Aorta (tissue), 5 donors: ENCODE results near the gene DEFB132. TPM values are rescaled to one million over a fixed set of nuclear protein-coding genes. Genes with fewer than 3 reads are reported as not detected.
A peak's percentile ranks its signal among the peaks of the same experiment; 100 is the strongest.

Experiments
- ATAC-seq: fragments of 200-7000 bp; cut with Tn5 transposase; one replicate; pipeline ENCODE4 v1.9.1; 2022; ENCODE audit warnings: moderate library complexity; ENCODE audit not compliant: low FRiP score
- DNase-seq, 2 donors: peaks; one replicate each; pipeline ENCODE4 v3.0.0-alpha.2; 2020
- H3K27ac ChIP-seq, 2 donors: one replicate each; pipeline ENCODE4 v1.5.1; 2013; ENCODE audit warnings: low read length in 2 of 2, mild to moderate bottlenecking in 2 of 2, moderate library complexity in 2 of 2, control low read depth in 1 of 2, inconsistent platforms in 1 of 2, low read depth in 1 of 2
- H3K27me3 ChIP-seq, 2 donors: one replicate each; pipeline ENCODE4 v1.6.1; 2013; ENCODE audit warnings: control low read depth in 1 of 2, low read length in 1 of 2, mild to moderate bottlenecking in 1 of 2, moderate library complexity in 1 of 2; ENCODE audit not compliant: insufficient read depth in 2 of 2, control insufficient read depth in 1 of 2
- H3K36me3 ChIP-seq, 2 donors: one replicate each; pipeline ENCODE4 v1.6.1; 2013; ENCODE audit warnings: control low read depth in 1 of 2, low read length in 1 of 2, mild to moderate bottlenecking in 1 of 2; ENCODE audit not compliant: insufficient read depth in 2 of 2, control insufficient read depth in 1 of 2
- H3K4me1 ChIP-seq, 2 donors: one replicate each; pipeline ENCODE4 v1.6.1; 2013; ENCODE audit warnings: low read length in 2 of 2, control low read depth in 1 of 2, mild to moderate bottlenecking in 1 of 2, moderate library complexity in 1 of 2; ENCODE audit not compliant: insufficient read depth in 2 of 2, control insufficient read depth in 1 of 2
- H3K4me3 ChIP-seq, 2 donors: one replicate each; pipeline ENCODE4 v1.5.1; 2013; ENCODE audit warnings: low read length in 2 of 2, control low read depth in 1 of 2, mild to moderate bottlenecking in 1 of 2
- H3K9me3 ChIP-seq: one replicate; pipeline ENCODE4 v1.6.1; 2013; ENCODE audit warnings: mild to moderate bottlenecking, low read length; ENCODE audit not compliant: control insufficient read depth
- WGBS, 2 donors: extraction: QIAGEN DNeasy Blood & Tissue Kit; methylation state at CpG; one replicate each; pipeline ENCODE4 v1.1.7; 2013; 5-methylcytosine and 5-hydroxymethylcytosine counted together
- intact Hi-C, 2 donors: fragments of 100-400 bp; cut with DNase I; formaldehyde crosslinking; loops; one replicate each; pipeline versions ENCODE4 v1.14.2 to v1.15.0; 2022
- polyA plus RNA-seq, 2 donors: library from polyadenylated mRNA; stranded (reverse); fragments of 200-250 nt; gene quantifications; one replicate each; pipeline ENCODE4 v1.2.3, GENCODE V29; 2013
- total RNA-seq, 2 donors: library from RNA; stranded (reverse); fragmentation: NEBNext Ultra II Directional; extraction: Animal tissue kit (Norgen Biotek cat#: 25700); gene quantifications; one replicate each; pipeline ENCODE4 v1.2.1, GENCODE V29; 2021
- donor health status: healthy with polysubstance abuse.
- donor health status: Bipolar disorder and iron deficiency.
- donor health status: DM: no; HTN: no; CAD: no.
- donor health status: DM: no; HTN: no; CAD: no.
- donor health status: DM: yes; HTN: yes; CAD: no.

DEFB132 gene
- total and polyA plus RNA-seq, 4 donors: not detected

DNA sequence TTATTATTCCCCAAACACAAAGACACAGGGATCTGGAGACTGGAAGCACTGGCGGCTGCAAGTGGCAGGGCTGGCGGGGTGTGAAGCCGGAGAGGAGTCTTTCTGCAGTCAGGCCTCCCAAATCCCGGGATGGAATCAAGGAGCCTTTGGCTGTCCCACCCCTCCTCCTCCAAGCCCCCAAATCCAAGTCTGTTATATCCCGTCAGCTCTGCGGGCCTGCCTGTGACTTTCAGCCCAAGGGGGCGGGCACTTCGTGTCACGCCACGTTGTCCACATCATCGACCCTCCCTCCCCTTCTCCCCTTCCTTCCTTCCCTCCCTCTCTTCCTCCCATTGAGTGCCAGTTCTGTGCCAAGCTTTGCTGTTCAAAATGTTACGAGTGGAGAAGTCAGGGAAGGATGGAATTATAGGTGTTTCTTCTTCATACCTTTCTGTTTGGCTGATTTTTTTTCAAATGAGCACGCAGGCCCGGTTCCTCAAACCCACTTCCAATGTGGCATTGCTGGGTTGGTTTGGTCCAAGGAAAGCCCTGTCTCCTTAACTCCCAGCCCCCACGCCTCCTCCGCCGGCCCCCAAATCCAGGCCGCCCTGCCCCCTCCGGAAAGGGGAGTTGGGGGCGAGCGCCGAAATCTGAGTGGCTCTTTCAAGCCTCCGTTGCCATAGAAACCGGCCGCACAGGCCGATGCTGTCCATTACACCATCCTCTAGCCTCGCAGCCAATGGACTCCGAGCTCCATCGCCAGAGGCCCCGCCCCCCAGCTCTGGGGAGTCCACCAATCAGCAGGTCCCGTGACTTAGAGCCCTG lies 52.5 kb downstream of the DEFB132 start:
- DNase-seq (peak; percentile 98 to 99), ATAC-seq (peak; percentile 100)
- H3K27me3 ChIP-seq: no peaks in the 10 kb centered on the region
- H3K4me3 ChIP-seq: peak overlapping the region; percentile 33 to 56
- no peaks in the 10 kb centered on the region for H3K4me1 ChIP-seq
- no peaks in the 10 kb centered on the region for H3K36me3 ChIP-seq
- intact Hi-C loops: no loop called here
- WGBS, 2 donors: 0 to 2% methylated on average over 31 of the region's 31 CpGs
- H3K9me3 ChIP-seq: no peaks in the 10 kb centered on the region
- peak overlapping the region in 1 of 2 donors; percentile 73 for H3K27ac ChIP-seq

DNA sequence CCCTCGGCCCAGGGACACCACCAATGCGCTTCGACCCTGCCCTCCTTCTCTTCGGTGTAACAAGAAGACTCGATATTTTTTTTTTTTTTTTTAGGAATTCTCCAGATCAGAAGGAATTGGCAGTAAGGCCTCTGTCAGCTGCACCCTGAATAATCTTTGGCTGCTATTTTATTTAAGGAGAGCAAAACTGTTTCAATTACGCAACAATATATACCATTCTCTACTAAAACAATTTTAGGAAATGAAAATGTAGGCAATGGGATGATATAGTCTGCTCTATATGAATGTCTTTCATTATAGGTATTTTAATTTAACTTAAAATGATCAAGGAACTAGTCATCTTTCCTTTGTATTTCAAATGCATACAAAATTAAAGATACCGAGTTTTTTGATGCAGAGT lies 53.1 kb downstream of the DEFB132 start:
- ATAC-seq (no peak), DNase-seq (no peak)
- Histone ChIP-seq H3K9me3 (no peaks in the 10 kb centered on the region), H3K36me3 (no peaks in the 10 kb centered on the region), H3K4me3 (no peak overlapping the region), H3K27ac (no peak overlapping the region), H3K4me1 (no peaks in the 10 kb centered on the region), H3K27me3 (no peaks in the 10 kb centered on the region)
- 4% methylated on average over 7 of the region's 7 CpGs for WGBS, 2 donors
- intact Hi-C loops: no loop called here

Other genes starting within 250 kb of the DEFB132 start
- not detected for gene DEFB125, start 170.1 kb upstream of the DEFB132 start, total RNA-seq
- not detected for gene DEFB125, start 170.1 kb upstream of the DEFB132 start, polyA plus RNA-seq
- not detected for gene DEFB126, start 115.1 kb upstream of the DEFB132 start, total RNA-seq
- not detected for gene DEFB126, start 115.1 kb upstream of the DEFB132 start, polyA plus RNA-seq
- gene DEFB127, start 100.3 kb upstream of the DEFB132 start, total RNA-seq: not detected
- not detected for gene DEFB127, start 100.3 kb upstream of the DEFB132 start, polyA plus RNA-seq
- gene DEFB128, start 68.0 kb upstream of the DEFB132 start, total RNA-seq: not detected
- gene DEFB128, start 68.0 kb upstream of the DEFB132 start, polyA plus RNA-seq: not detected
- not detected for gene DEFB129, start 30.5 kb upstream of the DEFB132 start, total RNA-seq
- gene DEFB129, start 30.5 kb upstream of the DEFB132 start, polyA plus RNA-seq: not detected
- gene C20orf96, start 33.0 kb downstream of the DEFB132 start, total RNA-seq: 10 to 100 TPM in 1 of 2 donors, 1 to 10 TPM in 1; 4.6 to 11.1 TPM
- gene C20orf96, start 33.0 kb downstream of the DEFB132 start, polyA plus RNA-seq: 1 to 10 TPM; 5.3 to 5.6 TPM
- gene ZCCHC3, start 39.8 kb downstream of the DEFB132 start, total RNA-seq: 10 to 100 TPM; 12.9 to 13.7 TPM
- 1 to 10 TPM; 7.7 to 9.3 TPM for gene ZCCHC3, start 39.8 kb downstream of the DEFB132 start, polyA plus RNA-seq
- gene SOX12, start 67.8 kb downstream of the DEFB132 start, total RNA-seq: 10 to 100 TPM in 1 of 2 donors, 1 to 10 TPM in 1; 6.1 to 12.5 TPM
- 1 to 10 TPM; 1.5 to 4.2 TPM for gene SOX12, start 67.8 kb downstream of the DEFB132 start, polyA plus RNA-seq
- 10 to 100 TPM; 31.0 to 38.0 TPM for gene NRSN2, start 89.4 kb downstream of the DEFB132 start, total RNA-seq
- 10 to 100 TPM; 12.0 to 40.6 TPM for gene NRSN2, start 89.4 kb downstream of the DEFB132 start, polyA plus RNA-seq
- 1 to 10 TPM; 2.9 to 3.7 TPM for gene TRIB3, start 123.0 kb downstream of the DEFB132 start, total RNA-seq
- gene TRIB3, start 123.0 kb downstream of the DEFB132 start, polyA plus RNA-seq: 1 to 10 TPM; 2.0 to 3.1 TPM
- 10 to 100 TPM; 52.8 to 70.0 TPM for gene RBCK1, start 150.6 kb downstream of the DEFB132 start, total RNA-seq
- 100 to 1,000 TPM in 1 of 2 donors, 10 to 100 TPM in 1; 64.1 to 118 TPM for gene RBCK1, start 150.6 kb downstream of the DEFB132 start, polyA plus RNA-seq
- 10 to 100 TPM; 27.2 to 39.1 TPM for gene TBC1D20, start 204.8 kb downstream of the DEFB132 start, total RNA-seq
- gene TBC1D20, start 204.8 kb downstream of the DEFB132 start, polyA plus RNA-seq: 10 to 100 TPM in 1 of 2 donors, 1 to 10 TPM in 1; 9.5 to 27.2 TPM